Measurements from ENCODE around the gene STT3A. TPM values are rescaled to one million over a fixed set of nuclear protein-coding genes. Genes with fewer than 3 reads are reported as not detected.

Gene STT3A
- total RNA-seq, 3 donors from 2014 or later (not counting 1 experiment from before 2014, with no cell fraction given): 56.7 to 63.5 (median 62.6) TPM

Other genes with a start within 250 kb of the STT3A start
- 100 to 1,000 TPM in 1 of 3 donors, 10 to 100 TPM in 2; 41.4 to 110 (median 56.2) TPM for gene FEZ1, start 96.6 kb upstream of the STT3A start, total RNA-seq
- gene EI24, start 23.4 kb upstream of the STT3A start, total RNA-seq: 10 to 100 TPM; 19.5 to 30.0 (median 20.2) TPM
- gene CHEK1, start 32.3 kb downstream of the STT3A start, total RNA-seq: 10 to 100 TPM in 2 of 3 donors, 1 to 10 TPM in 1; 8.9 to 11.4 (median 10.1) TPM
- not detected for gene ACRV1, start 88.0 kb downstream of the STT3A start, total RNA-seq
- gene PATE1, start 153.4 kb downstream of the STT3A start, total RNA-seq: not detected
- not detected for gene PATE2, start 186.0 kb downstream of the STT3A start, total RNA-seq
- not detected for gene PATE3, start 195.3 kb downstream of the STT3A start, total RNA-seq
- not detected for gene PATE4, start 240.5 kb downstream of the STT3A start, total RNA-seq

Data from natural killer cell (primary cell).